Loucy (cell line): Measurements from ENCODE around the gene PRDM2.

Experiments
- CTCF ChIP-seq: fragments of 200-600 bp; sonication (generic); conservative IDR thresholded peaks from 2 replicates; pipeline ENCODE4 v1.5.1; 2014; ENCODE audit warnings: mild to moderate bottlenecking, antibody characterized with exemption, low read length
- EZH2phosphoT487 ChIP-seq: fragments of 200-600 bp; IDR thresholded peaks from 2 replicates; pipeline ENCODE4 v1.6.1; 2018; ENCODE audit warnings: antibody characterized with exemption, mild to moderate bottlenecking, moderate library complexity, borderline replicate concordance

- TF ChIP-seq CTCF (no peak), EZH2phosphoT487 (no peak)
Measured at GRCh38 chr1:13707164-13707563, 7.2 kb downstream of the PRDM2 start.
